ENCODE data around the gene TERB2. TPM values are rescaled to one million over a fixed set of nuclear protein-coding genes. Genes with fewer than 3 reads are reported as not detected.
"Not testable (repeated sequence)": the region's sequence is repeated elsewhere in the genome, so short reads cannot be mapped to it uniquely, and the experiment has no call there.

TERB2 gene
- total RNA-seq, 2 donors from 2014 or later: not detected

DNA sequence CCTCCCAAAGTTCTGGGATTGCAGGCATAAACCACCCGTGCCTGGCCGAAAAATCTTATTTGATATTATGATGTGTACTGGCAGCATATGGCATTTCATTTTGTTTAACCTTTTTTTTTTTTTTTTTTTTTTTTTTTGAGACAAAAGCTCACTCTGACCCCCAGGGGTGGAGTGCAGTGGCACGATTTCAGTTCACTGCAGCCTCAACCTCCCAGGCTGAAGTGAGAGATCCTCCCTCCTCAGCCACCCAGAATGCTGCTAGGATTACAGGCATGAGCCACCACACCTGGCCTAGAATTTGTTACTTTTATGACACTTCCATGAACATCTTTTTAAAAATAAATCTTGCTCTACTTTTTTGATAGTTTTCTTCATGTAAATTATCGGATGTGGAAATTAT lies 12.0 kb downstream of the TERB2 start:
- TF ChIP-seq, protein P1, sequence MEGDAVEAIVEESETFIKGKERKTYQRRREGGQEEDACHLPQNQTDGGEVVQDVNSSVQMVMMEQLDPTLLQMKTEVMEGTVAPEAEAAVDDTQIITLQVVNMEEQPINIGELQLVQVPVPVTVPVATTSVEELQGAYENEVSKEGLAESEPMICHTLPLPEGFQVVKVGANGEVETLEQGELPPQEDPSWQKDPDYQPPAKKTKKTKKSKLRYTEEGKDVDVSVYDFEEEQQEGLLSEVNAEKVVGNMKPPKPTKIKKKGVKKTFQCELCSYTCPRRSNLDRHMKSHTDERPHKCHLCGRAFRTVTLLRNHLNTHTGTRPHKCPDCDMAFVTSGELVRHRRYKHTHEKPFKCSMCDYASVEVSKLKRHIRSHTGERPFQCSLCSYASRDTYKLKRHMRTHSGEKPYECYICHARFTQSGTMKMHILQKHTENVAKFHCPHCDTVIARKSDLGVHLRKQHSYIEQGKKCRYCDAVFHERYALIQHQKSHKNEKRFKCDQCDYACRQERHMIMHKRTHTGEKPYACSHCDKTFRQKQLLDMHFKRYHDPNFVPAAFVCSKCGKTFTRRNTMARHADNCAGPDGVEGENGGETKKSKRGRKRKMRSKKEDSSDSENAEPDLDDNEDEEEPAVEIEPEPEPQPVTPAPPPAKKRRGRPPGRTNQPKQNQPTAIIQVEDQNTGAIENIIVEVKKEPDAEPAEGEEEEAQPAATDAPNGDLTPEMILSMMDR (IDR thresholded peaks at IDR 0.05): no peak
- no peak overlapping the region for H3K4me3 ChIP-seq
- H3K9me3 ChIP-seq: no peaks in the 10 kb centered on the region
- DNase-seq (ENCODE audit: low spot score): no peak
- H3K4me1 ChIP-seq: no peaks in the 10 kb centered on the region
- no peak overlapping the region for H3K27ac ChIP-seq
- no peaks in the 10 kb centered on the region for H3K27me3 ChIP-seq
- H3K36me3 ChIP-seq: no peaks in the 10 kb centered on the region

DNA sequence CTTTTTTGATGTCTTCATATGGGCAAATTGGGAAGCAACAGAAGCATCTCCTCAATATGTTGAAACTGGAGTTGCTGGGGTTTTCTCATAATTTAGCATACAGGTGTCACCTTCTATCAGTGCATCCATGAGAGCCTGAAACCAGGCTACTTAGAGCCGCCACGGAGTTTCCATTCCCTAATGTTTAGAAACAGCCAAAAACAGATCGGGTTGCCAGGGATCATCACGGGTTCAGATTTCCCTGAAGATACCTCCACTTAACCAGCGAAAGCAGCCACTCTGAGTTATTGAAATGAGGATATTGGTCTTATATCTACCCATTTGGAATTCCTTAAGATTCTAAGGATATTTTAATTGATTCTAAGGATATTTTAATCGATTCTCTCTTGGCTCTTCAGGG lies 14.5 kb downstream of the TERB2 start:
- no peaks in the 10 kb centered on the region for H3K36me3 ChIP-seq
- H3K4me1 ChIP-seq: no peaks in the 10 kb centered on the region
- H3K4me3 ChIP-seq: no peak overlapping the region
- no peak overlapping the region for H3K27ac ChIP-seq
- H3K27me3 ChIP-seq: no peaks in the 10 kb centered on the region
- TF ChIP-seq, protein P1 (IDR thresholded peaks at IDR 0.05): no peak
- H3K9me3 ChIP-seq: no peaks in the 10 kb centered on the region
- no peak for DNase-seq (ENCODE audit: low spot score)

DNA sequence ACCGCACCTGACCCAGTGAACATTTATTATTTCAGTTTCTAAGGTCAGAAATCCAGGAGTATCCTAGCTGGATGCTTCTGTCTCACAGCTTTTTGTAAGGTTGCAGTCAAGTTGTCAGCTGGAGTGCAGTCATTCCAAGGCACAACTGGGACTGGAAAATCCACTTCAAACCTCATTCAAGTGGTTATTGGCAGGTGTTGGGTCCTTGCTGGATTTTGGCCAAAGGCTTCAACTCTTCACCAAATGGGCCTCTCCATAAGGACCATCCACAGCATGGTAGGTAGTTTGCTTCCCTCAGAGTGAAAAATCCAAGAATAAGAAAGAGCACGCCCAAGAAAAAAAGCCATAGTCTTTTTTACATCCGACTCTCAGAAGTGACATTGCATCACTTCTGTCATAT lies 19.7 kb downstream of the TERB2 start:
- H3K27me3 ChIP-seq; H3K36me3 ChIP-seq; H3K27ac ChIP-seq; H3K4me3 ChIP-seq; H3K4me1 ChIP-seq; H3K9me3 ChIP-seq; DNase-seq (ENCODE audit: low spot score): not testable (repeated sequence)

DNA sequence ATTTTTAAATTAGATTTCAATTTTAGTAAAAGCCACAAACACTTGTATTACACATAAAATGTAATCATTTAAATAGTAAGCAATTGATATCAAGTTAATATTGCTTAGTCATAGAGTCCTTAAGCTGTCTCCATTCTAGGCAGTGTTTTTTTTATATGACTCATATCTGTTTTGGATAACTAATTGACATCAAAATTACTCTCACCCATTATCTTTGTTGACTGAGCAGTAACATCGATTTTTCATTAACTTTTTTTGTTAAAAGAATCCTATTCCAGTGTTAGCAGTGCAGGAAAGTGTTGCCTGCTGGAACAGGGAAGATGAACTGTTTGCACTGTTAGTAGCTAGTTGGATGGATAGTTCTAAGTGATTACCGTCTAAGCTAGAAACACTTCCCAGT lies 21.3 kb downstream of the TERB2 start:
- H3K9me3 ChIP-seq; H3K27ac ChIP-seq; H3K27me3 ChIP-seq; DNase-seq (ENCODE audit: low spot score); H3K4me3 ChIP-seq; H3K4me1 ChIP-seq; H3K36me3 ChIP-seq: not testable (repeated sequence)

DNA sequence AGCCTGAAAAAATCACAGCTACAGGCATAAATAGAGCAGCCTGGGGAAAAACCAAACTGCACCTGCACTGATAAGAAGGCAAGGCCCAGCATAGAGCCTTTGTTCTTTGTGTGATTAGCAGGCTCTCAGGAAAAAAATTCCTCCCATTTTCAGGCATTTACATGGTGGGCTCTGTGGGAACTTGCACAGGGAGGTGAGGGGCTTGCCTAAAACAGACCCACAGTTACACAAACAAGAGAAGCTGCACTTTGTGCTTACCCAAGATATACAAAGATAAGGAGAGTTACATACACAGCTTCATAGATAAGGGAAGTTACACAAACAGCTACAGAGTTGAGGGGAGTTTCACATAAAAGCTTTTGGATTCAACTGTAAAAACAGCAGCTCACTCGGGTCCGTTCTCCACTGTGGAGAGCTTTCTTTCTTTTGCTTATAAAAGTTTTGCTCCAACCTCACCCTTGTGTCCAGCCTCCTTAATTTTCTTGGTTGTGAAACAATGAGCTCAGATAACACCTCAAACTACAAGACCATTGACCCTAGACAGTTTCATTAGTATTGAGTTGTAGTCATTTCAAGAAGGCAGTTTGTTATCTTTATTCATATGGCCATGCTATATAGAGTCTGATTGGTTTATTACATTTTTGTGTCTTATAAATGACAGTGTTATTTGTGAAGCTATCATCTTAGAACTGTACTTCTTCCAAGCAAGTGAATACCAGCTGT lies 23.3 kb downstream of the TERB2 start:
- H3K36me3 ChIP-seq; H3K4me3 ChIP-seq; H3K27me3 ChIP-seq; H3K9me3 ChIP-seq; DNase-seq (ENCODE audit: low spot score); H3K4me1 ChIP-seq; H3K27ac ChIP-seq: not testable (repeated sequence)

DNA sequence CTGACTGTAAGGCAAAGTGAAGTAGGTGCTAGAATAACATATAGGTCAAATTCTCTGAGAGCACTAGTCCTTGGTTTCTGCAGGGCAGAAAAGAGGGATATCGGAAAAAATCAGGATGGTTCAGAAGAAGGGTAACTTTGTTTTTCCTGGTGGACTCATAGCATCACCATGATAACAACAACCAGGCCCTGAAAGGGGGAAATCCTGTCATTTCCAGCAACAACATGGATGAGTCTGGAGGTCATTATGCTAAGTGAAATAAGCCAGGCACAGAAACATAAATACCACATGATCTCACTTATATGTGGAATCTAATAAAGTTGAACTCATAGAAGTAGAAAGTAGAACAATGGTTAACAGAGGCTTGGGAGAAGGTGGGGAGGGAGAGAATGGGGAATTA lies 27.7 kb downstream of the TERB2 start:
- not testable (repeated sequence) for H3K4me1 ChIP-seq; H3K9me3 ChIP-seq; H3K27me3 ChIP-seq; DNase-seq (ENCODE audit: low spot score); H3K27ac ChIP-seq; H3K4me3 ChIP-seq; H3K36me3 ChIP-seq

DNA sequence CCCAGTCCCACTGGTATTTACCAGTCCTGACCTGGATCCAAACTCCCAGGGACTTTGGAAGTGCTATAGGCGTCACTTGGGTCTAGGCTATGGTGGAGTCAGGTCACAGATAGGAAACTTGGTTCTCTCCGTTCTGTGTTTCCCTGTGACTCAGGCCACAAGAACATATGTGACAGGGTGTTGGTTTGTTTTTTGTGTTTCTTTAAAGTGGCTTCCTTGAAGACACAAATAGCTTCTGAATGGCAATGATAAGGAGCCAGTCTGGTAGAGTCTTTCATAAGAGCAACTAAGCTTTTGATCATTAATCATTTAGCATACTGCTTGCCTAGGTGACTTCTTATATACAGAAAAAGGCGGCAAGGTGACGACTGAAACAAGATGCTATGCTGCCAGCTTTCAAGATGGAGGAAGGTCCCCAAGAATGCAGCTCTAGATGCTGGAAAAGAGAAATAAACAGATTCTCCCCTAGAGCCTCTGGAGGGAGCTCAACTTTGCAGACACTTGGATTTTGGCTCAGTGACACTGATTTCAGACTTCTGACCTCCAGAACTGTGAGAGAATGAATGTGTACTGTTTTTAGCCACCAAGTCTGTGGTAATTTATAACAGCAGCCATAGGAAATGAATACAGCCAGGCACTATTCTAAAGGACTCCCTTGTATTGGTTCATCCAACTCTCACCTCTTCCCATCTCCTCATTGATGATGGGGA lies 30.0 kb downstream of the TERB2 start:
- not testable (repeated sequence) for H3K27ac ChIP-seq; DNase-seq (ENCODE audit: low spot score); H3K4me3 ChIP-seq; H3K4me1 ChIP-seq; H3K9me3 ChIP-seq; H3K36me3 ChIP-seq; H3K27me3 ChIP-seq

DNA sequence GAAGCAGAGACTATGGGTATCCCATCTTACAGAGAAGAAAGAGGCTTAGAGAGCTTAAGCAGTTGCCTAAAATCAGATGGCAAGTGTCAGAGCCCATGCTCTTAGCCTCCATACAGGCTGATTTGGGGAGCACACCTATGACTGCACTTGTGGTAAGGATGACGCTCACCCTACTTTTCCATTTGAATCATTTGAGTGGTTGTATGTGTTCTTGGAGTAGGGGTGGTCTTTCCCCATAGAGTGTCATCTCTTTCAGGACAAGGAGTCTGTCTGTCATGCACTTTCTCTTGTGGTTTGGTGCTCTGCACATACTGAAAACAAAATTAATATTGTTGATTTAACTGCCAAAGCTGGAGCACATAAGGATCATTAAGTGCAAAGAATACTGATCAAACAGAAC lies 31.2 kb downstream of the TERB2 start:
- H3K4me1 ChIP-seq; DNase-seq (ENCODE audit: low spot score); H3K4me3 ChIP-seq; H3K36me3 ChIP-seq; H3K9me3 ChIP-seq; H3K27me3 ChIP-seq; H3K27ac ChIP-seq: not testable (repeated sequence)

DNA sequence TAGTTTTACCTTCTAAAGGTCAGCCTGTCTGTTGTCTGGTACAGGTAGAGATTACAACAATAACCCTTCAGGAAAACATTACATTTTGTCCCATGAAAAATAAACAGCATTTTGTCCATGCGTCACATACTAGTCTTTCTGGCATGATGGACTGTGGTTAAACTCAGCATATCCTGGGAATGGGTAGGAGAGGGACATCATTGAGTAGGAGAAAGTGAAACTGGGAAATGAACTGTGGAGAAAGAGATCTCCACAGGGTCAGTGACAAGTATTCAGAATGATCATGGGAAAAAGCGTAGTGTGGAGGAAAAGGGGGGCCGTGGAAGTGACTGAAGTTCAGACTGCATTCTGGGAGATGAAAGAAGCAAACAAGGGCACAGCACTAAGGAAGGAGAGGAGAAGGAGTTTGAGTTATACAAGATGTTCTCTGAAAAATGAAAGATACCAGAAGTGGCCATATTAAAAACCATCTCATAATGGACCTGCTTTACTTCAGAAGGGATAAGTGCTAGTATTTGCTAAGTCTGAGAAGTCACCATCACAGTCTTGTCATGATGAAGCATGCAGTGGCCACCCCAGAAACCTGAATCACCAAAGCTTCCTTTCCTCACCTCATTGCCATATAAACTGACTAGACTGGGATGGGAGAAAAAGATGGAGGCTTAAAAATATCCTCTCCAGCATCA lies 31.8 kb downstream of the TERB2 start:
- not testable (repeated sequence) for DNase-seq (ENCODE audit: low spot score); H3K9me3 ChIP-seq; H3K4me1 ChIP-seq; H3K27me3 ChIP-seq; H3K4me3 ChIP-seq; H3K27ac ChIP-seq; H3K36me3 ChIP-seq

DNA sequence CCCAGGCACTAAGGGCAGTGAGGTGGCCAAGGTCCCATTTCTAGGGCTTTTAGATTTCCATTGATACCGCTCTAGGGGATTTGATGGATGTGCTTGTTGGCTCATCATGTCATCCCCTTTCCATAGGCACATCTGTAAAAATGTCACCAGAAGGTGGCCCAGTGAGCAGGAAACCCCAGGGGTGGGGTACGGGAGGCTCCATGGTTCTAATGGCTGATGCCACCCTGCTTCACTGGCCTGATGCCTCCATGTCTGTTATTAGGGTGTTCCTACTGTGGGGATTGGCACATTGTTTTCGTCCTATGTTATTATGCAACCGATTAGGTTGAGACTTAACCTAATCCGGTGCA lies 32.4 kb downstream of the TERB2 start:
- not testable (repeated sequence) for DNase-seq (ENCODE audit: low spot score); H3K9me3 ChIP-seq; H3K27ac ChIP-seq; H3K4me1 ChIP-seq; H3K36me3 ChIP-seq; H3K27me3 ChIP-seq; H3K4me3 ChIP-seq

DNA sequence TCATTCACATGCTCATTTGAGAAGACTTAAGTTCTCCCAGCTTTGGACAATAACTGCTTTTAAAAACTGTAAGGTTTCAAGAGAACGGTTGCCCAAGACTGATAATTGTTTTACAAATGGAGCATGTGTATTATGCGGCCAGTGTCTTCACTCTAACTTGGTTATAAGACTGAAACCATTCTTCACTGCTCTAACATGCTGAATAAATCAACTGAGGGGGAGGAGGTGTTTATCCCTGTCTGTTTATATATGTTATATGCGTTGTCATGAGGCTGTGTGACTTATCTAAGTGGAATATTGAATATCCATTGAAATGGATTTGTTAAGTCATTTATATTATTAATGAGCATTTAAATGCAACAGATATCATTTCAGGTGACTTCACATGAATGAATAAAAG lies 41.1 kb downstream of the TERB2 start:
- H3K9me3 ChIP-seq; H3K4me3 ChIP-seq; H3K36me3 ChIP-seq; DNase-seq (ENCODE audit: low spot score); H3K27ac ChIP-seq; H3K27me3 ChIP-seq; H3K4me1 ChIP-seq: not testable (repeated sequence)
